Posterior vena cava (tissue), 2 donors: ENCODE results near the gene CAVIN4. TPM values are rescaled to one million over a fixed set of nuclear protein-coding genes. Genes with fewer than 3 reads are reported as not detected.

Source experiments
- total RNA-seq, 2 donors: library from RNA; stranded (reverse); fragmentation: NEBNext Ultra II Directional; extraction: Animal tissue kit (Norgen Biotek cat#: 25700); gene quantifications; one replicate each; pipeline ENCODE4 v1.2.1, GENCODE V29; 2021
- donor health status: DM: yes; HTN: yes; CAD: no.
- donor health status: DM: yes; HTN: yes; CAD: no.

CAVIN4 gene
- total RNA-seq, 2 donors from 2014 or later, result 0.51 to 1.5 TPM

Other genes starting within 250 kb of the CAVIN4 start
- gene TEX10, start 225.1 kb upstream of the CAVIN4 start, total RNA-seq, result 10 to 100 TPM in 1 of 2 donors, 1 to 10 TPM in 1; 9.9 to 11.2 TPM
- gene MSANTD3, start 150.9 kb upstream of the CAVIN4 start, total RNA-seq, result 10 to 100 TPM; 26.4 to 59.4 TPM
- gene TMEFF1, start 104.9 kb upstream of the CAVIN4 start, total RNA-seq, result 1 to 10 TPM in 1 of 2 donors, under 1 TPM in 1; 0.37 to 1.5 TPM